ENCODE measurements around the gene HAUS5.

The HAUS5 gene

GRCh38 chr19:35637165-35637564 lies 24.6 kb downstream of the HAUS5 start (continued):
- TF ChIP-seq, protein P1, sequence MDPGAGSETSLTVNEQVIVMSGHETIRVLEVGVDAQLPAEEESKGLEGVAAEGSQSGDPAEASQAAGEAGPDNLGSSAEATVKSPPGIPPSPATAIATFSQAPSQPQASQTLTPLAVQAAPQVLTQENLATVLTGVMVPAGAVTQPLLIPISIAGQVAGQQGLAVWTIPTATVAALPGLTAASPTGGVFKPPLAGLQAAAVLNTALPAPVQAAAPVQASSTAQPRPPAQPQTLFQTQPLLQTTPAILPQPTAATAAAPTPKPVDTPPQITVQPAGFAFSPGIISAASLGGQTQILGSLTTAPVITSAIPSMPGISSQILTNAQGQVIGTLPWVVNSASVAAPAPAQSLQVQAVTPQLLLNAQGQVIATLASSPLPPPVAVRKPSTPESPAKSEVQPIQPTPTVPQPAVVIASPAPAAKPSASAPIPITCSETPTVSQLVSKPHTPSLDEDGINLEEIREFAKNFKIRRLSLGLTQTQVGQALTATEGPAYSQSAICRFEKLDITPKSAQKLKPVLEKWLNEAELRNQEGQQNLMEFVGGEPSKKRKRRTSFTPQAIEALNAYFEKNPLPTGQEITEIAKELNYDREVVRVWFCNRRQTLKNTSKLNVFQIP (CRISPR knock-in tag; IDR thresholded peaks at IDR 0.05; ENCODE audit: borderline replicate concordance, low read depth): no peak
- TF ChIP-seq ZFP3 (CRISPR knock-in tag; IDR thresholded peaks at IDR 0.05) (no peak), CSDC2 (CRISPR knock-in tag; IDR thresholded peaks at IDR 0.05) (no peak), GLIS3 (CRISPR knock-in tag; IDR thresholded peaks at IDR 0.05) (no peak)

GRCh38 chr19:35639321-35639639 lies 26.7 kb downstream of the HAUS5 start:
- no peak for ATAC-seq

DNA sequence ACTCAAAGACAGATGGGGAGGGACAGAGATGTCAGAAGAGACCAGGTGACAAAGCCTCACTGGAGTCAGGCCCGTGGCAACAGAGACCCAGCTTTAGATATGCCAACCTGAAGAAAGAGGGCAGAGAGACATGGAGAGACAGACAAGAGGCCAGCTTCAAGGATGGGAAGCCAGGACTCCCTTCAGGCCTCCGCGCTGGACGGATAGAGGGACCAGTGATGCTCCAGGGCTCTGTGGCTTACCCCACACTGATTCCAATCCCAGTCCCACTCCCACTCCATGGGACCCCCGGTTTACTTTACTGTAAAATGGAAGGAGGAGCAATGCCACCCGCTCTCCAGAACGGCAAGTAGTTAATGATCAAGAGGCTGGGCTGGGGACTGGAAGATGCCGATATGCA lies 27.3 kb downstream of the HAUS5 start:
- ATAC-seq: no peak
- no peak for TF ChIP-seq OSR1 (CRISPR knock-in tag; IDR thresholded peaks at IDR 0.05)
- no peak for TF ChIP-seq PATZ1 (CRISPR knock-in tag; IDR thresholded peaks at IDR 0.05; ENCODE audit: borderline replicate concordance)
- no peak for TF ChIP-seq ZNF70 (CRISPR knock-in tag; IDR thresholded peaks at IDR 0.05)
- no peak for TF ChIP-seq ESRRG (CRISPR knock-in tag; IDR thresholded peaks at IDR 0.05)
- TF ChIP-seq ZC3H10 (CRISPR knock-in tag; IDR thresholded peaks at IDR 0.05): no peak
- TF ChIP-seq ARNTL (CRISPR knock-in tag; IDR thresholded peaks at IDR 0.05; ENCODE audit: borderline replicate concordance, low read depth): no peak
- no peak for TF ChIP-seq BACH2 (CRISPR knock-in tag; IDR thresholded peaks at IDR 0.05; ENCODE audit: borderline replicate concordance)
- TF ChIP-seq TOX (CRISPR knock-in tag; IDR thresholded peaks at IDR 0.05; ENCODE audit: borderline replicate concordance): no peak

More at GRCh38 chr19:35639321-35639639, 26.7 kb downstream of the HAUS5 start:
- no peak for TF ChIP-seq TCF4 (CRISPR knock-in tag; IDR thresholded peaks at IDR 0.05; ENCODE audit: borderline replicate concordance)
- no peak for TF ChIP-seq ISL1 (CRISPR knock-in tag; IDR thresholded peaks at IDR 0.05)
- no peak for TF ChIP-seq ZFP30 (CRISPR knock-in tag; IDR thresholded peaks at IDR 0.05)
- no peak for TF ChIP-seq CSRNP3 (CRISPR knock-in tag; IDR thresholded peaks at IDR 0.05)
- TF ChIP-seq ESRRG (CRISPR knock-in tag; IDR thresholded peaks at IDR 0.05): no peak
- TF ChIP-seq OSR1 (CRISPR knock-in tag; IDR thresholded peaks at IDR 0.05): no peak
- no peak for TF ChIP-seq ARNTL (CRISPR knock-in tag; IDR thresholded peaks at IDR 0.05; ENCODE audit: borderline replicate concordance, low read depth)
- no peak for TF ChIP-seq ZNF8 (CRISPR knock-in tag; IDR thresholded peaks at IDR 0.05)
- no peak for TF ChIP-seq ZNF565 (CRISPR knock-in tag; conservative IDR thresholded peaks at IDR 0.05; ENCODE audit: low read depth)
- TF ChIP-seq CSDC2 (CRISPR knock-in tag; IDR thresholded peaks at IDR 0.05): no peak
- TF ChIP-seq SNAI2 (CRISPR knock-in tag; IDR thresholded peaks at IDR 0.05): no peak

DNA sequence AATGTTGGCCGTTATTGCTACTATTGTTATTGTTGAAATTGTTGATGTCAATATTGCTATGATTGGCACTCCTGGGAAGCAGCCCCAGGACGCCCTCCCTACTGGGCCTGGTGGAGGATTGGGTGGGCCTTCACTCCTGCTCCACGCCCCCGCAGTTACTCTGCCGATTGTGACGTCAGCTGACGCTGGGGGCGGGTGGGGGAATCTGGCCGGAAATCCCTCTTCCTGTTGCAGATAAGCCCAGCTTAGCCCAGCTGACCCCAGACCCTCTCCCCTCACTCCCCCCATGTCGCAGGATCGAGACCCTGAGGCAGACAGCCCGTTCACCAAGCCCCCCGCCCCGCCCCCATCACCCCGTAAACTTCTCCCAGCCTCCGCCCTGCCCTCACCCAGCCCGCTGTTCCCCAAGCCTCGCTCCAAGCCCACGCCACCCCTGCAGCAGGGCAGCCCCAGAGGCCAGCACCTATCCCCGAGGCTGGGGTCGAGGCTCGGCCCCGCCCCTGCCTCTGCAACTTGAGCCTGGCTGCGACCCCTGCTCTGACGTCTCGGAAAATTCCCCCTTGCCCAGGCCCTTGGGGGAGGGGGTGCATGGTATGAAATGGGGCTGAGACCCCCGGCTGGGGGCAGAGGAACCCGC lies 29.1 kb downstream of the HAUS5 start, which contains the start of gene ETV2:
Gene ETV2 (plus strand): TSS at position 231 of the 637 bp plus-strand sequence. CDS start 716 bp downstream, outside the sequence.
- TF ChIP-seq SNAI2 (CRISPR knock-in tag; IDR thresholded peaks at IDR 0.05) (no peak), TOX (CRISPR knock-in tag; IDR thresholded peaks at IDR 0.05; ENCODE audit: borderline replicate concordance) (no peak), ISL1 (CRISPR knock-in tag; IDR thresholded peaks at IDR 0.05) (no peak), ZFP3 (CRISPR knock-in tag; IDR thresholded peaks at IDR 0.05) (no peak), BACH2 (CRISPR knock-in tag; IDR thresholded peaks at IDR 0.05; ENCODE audit: borderline replicate concordance) (no peak), ZNF565 (CRISPR knock-in tag; conservative IDR thresholded peaks at IDR 0.05; ENCODE audit: low read depth) (no peak), PPARA (CRISPR knock-in tag; IDR thresholded peaks at IDR 0.05; ENCODE audit: borderline replicate concordance) (no peak), OSR1 (CRISPR knock-in tag; IDR thresholded peaks at IDR 0.05) (no peak), TCF4 (CRISPR knock-in tag; IDR thresholded peaks at IDR 0.05; ENCODE audit: borderline replicate concordance) (no peak), RARB (CRISPR knock-in tag; IDR thresholded peaks at IDR 0.05) (no peak), CREB5 (CRISPR knock-in tag; IDR thresholded peaks at IDR 0.05; ENCODE audit: low read depth) (no peak)
- ATAC-seq: no peak

Measured in SK-N-SH treated with all-trans-retinoic acid at 6 μM for 48 hours (cell line).